IMR-90 (cell line): ENCODE data around the gene FAM221A.

Experiments used
- CEBPB ChIP-seq: IDR thresholded peaks from 2 replicates; pipeline ENCODE4 v1.6.1; 2012; ENCODE audit warnings: low read depth, low read length, improper control_type of control experiment
- CHD1 ChIP-seq: IDR thresholded peaks from 2 replicates; pipeline ENCODE4 v1.6.1; 2012; ENCODE audit warnings: low read depth, low read length, improper control_type of control experiment
- CTCF ChIP-seq: conservative IDR thresholded peaks from 2 replicates; pipeline ENCODE4 v1.5.1; 2012; ENCODE audit warnings: mild to moderate bottlenecking, low read depth, low read length, improper control_type of control experiment
- MAZ ChIP-seq: IDR thresholded peaks from 2 replicates; pipeline ENCODE4 v1.6.1; 2012; ENCODE audit warnings: low read depth, mild to moderate bottlenecking, low read length, improper control_type of control experiment, moderate library complexity, borderline replicate concordance
- NFE2L2 ChIP-seq: fragments of 150-350 bp; IDR thresholded peaks from 2 replicates; pipeline ENCODE4 v1.6.1; 2016; ENCODE audit warnings: low read depth, mild to moderate bottlenecking, low read length
- POLR2A ChIP-seq: IDR thresholded peaks from 2 replicates; pipeline ENCODE4 v1.6.1; 2012; ENCODE audit warnings: mild to moderate bottlenecking, low read depth, low read length
- RCOR1 ChIP-seq: IDR thresholded peaks from 2 replicates; pipeline ENCODE4 v1.6.1; 2012; ENCODE audit warnings: mild to moderate bottlenecking, low read length, improper control_type of control experiment; ENCODE audit not compliant: insufficient replicate concordance
- SMC3 ChIP-seq: fragments of 150-350 bp; IDR thresholded peaks from 2 replicates; pipeline ENCODE4 v1.6.1; 2016; ENCODE audit warnings: low read depth, mild to moderate bottlenecking, antibody characterized with exemption, low read length, moderate library complexity

- TF ChIP-seq MAZ (no peak), RCOR1 (no peak), CTCF (no peak), POLR2A (no peak), NFE2L2 (no peak), CHD1 (no peak), SMC3 (no peak), CEBPB (no peak)
Observed at GRCh38 chr7:23653942-23654341, 26.1 kb upstream of the FAM221A start.
